Measurements from ENCODE around the gene TRAPPC12.

DNA sequence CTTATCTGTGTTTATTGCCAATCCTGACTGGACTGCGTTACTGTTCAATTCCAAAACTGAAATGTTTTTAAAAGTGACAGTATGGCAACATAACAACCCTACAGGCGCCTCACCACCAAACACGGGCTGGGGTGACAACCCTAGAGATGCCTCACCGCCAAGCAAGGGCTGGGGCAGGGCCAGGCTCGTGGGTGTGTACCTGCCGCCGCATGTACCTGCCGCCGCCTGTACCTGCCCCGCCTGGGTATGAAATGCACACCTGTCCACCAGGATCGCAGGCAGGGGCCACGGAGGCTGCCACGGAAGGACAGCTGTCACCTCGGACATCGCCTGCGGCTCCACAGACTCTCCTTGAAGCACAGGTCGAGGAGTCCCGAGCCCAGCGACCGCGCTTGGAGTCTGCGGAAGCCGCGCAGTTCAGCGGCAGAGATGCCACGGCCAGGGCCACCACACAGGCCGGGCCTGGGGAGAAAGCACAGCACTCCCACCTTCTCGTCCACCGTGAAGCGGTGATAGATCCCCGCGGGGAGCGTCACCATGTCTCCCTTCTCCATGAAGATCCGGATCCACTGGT, 120.9 kb downstream of the TRAPPC12 start:
- TF ChIP-seq EP300 (IDR thresholded peaks at IDR 0.05) (no peak), POLR2A (IDR thresholded peaks at IDR 0.05) (no peak)
- TF ChIP-seq, protein P1, sequence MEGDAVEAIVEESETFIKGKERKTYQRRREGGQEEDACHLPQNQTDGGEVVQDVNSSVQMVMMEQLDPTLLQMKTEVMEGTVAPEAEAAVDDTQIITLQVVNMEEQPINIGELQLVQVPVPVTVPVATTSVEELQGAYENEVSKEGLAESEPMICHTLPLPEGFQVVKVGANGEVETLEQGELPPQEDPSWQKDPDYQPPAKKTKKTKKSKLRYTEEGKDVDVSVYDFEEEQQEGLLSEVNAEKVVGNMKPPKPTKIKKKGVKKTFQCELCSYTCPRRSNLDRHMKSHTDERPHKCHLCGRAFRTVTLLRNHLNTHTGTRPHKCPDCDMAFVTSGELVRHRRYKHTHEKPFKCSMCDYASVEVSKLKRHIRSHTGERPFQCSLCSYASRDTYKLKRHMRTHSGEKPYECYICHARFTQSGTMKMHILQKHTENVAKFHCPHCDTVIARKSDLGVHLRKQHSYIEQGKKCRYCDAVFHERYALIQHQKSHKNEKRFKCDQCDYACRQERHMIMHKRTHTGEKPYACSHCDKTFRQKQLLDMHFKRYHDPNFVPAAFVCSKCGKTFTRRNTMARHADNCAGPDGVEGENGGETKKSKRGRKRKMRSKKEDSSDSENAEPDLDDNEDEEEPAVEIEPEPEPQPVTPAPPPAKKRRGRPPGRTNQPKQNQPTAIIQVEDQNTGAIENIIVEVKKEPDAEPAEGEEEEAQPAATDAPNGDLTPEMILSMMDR (IDR thresholded peaks at IDR 0.05): no peak
